AG04449 (cell line): ENCODE measurements around the gene RAB4A.

Experiments
- CTCF ChIA-PET: fragments of 350-600 bp; formaldehyde crosslinking; extraction: SDS; loops from one replicate; lab custom pipeline; 2021; ENCODE audit warnings: antibody characterized with exemption; lab: Yijun Ruan, JAX
- POLR2A ChIA-PET: fragments of 400-600, 350-600 bp; formaldehyde crosslinking; extraction: SDS; loops from one replicate; lab custom pipeline; 2020; ENCODE audit warnings: antibody characterized with exemption, inconsistent platforms; lab: Yijun Ruan, JAX
- DNase-seq: peaks from one replicate; pipeline ENCODE4 v3.0.0-alpha.2; 2010; ENCODE audit warnings: low read depth, low spot score
- H3K4me3 ChIP-seq: 2 replicates; pipeline ENCODE4 v1.5.1; 2011; ENCODE audit warnings: low read depth, mild to moderate bottlenecking, control low read depth, low read length
- CTCF ChIP-seq: IDR thresholded peaks from one replicate; pipeline ENCODE4 v1.5.1; 2011; ENCODE audit warnings: mild to moderate bottlenecking, moderate library complexity, low read length, control low read depth, inconsistent platforms; ENCODE audit not compliant: insufficient read depth; ENCODE audit errors: missing control alignments

The RAB4A gene

GRCh38 chr1:229302740-229303139, 31.8 kb downstream of the RAB4A start:
- POLR2A ChIA-PET, result no interaction called here
- CTCF ChIA-PET, result no interaction called here
- no peak overlapping the region for H3K4me3 ChIP-seq
- DNase-seq, result no peak
- no peak for TF ChIP-seq CTCF

GRCh38 chr1:229303855-229304254, 32.9 kb downstream of the RAB4A start:
- no peak for DNase-seq
- TF ChIP-seq CTCF, result no peak
- CTCF ChIA-PET, result no interaction called here
- no peak overlapping the region for H3K4me3 ChIP-seq
- POLR2A ChIA-PET, result no interaction called here

GRCh38 chr1:229305392-229305791, 34.5 kb downstream of the RAB4A start:
- no peak for DNase-seq
- no peak for TF ChIP-seq CTCF
- ChIA-PET CTCF (no interaction called here), POLR2A (no interaction called here)
- no peak overlapping the region for H3K4me3 ChIP-seq

DNA sequence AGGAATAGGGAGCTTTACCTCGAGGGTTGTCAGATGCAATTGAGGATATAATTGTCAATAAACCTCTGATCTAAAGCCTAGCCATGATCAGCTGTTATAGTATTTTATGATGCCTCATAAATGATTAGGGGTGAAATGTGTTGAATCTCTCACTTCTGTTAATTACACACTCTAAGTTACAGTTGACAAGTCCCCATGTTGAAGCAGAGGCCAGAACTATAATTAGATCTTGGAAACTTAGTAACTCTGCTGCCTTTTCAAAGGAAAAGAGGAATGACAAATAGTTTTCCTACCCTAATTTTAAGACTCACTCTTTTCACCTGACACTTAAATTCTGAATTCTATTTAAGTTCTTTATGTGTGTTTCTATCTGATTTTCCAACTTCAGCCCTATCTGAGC, 38.2 kb downstream of the RAB4A start:
- TF ChIP-seq CTCF, result no peak
- ChIA-PET CTCF (no interaction called here), POLR2A (no interaction called here)
- no peak for DNase-seq
- no peak overlapping the region for H3K4me3 ChIP-seq

DNA sequence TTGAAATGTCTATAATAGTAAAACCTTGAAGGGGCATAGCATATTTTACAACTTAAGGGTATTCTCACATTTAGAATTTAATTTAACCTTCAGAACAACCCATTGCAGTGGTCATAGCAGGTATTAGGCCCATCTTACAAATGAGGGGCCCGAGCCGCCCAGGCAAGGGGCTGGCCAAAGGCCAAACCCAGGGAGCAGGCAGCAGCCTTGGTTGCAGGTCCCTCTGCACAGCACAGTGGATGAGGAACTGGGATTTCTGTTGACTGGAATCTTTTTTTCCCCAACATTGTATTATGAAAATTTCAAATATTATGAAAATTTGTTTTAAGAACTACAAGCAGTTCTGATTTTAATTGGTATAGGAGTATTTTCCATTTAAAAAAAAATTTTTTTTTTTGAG, 38.8 kb downstream of the RAB4A start:
- POLR2A ChIA-PET, result no interaction called here

DNA sequence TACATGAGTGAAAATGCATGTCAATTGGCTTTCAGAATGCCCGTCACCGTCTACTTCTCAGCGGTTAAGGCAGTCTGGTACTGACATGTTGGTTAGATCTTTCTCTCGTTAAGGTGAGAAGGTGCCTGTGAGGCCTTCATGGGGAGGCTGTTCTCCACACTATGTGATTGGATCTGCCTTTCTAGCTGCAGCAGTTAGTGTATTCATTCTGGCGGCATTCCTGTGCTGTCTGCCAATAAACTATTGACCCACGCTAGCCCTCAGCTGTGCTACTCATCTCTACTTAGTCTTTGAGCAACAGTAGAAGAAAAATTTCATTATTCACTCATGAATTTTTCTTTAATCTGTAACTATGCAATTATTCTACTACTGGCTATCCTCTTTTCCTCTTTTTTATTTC, 39.9 kb downstream of the RAB4A start:
- POLR2A ChIA-PET, result no interaction called here
- no peak for DNase-seq
- TF ChIP-seq CTCF, result no peak
- H3K4me3 ChIP-seq, result no peak overlapping the region
- CTCF ChIA-PET, result no interaction called here

More for the DNA sequence above, 38.8 kb downstream of the RAB4A start:
- CTCF ChIA-PET, result no interaction called here
- no peak overlapping the region for H3K4me3 ChIP-seq
- no peak for DNase-seq
- TF ChIP-seq CTCF, result no peak

DNA sequence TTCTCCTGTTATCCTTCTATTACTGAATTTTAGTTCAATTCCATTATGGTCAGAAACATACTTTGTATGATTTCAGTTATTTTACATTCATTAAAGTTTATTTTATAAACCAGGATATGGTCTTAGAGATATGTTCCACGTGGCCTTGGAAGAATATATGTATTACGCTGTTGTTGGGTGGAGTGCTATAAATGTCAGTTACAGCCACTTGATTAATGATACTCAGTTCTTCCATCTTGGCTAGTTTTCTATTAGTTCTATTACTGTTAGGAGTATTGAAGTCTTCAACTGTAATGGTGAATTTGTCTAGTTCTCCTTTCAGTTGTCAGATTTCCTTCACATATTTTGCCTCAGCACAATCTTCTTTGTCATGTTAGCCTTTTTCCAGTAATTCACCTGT, 45.3 kb downstream of the RAB4A start:
- ChIA-PET POLR2A (no interaction called here), CTCF (no interaction called here)
- H3K4me3 ChIP-seq, result no peak overlapping the region
- TF ChIP-seq CTCF, result no peak
- DNase-seq, result no peak
